CD4-positive, alpha-beta memory T cell (primary cell): ENCODE results near the gene ZCCHC3. TPM values are rescaled to one million over a fixed set of nuclear protein-coding genes. Genes with fewer than 3 reads are reported as not detected.

Experiments used
- CTCF ChIA-PET: fragments of 350-600 bp; sonication (Branson Sonifier 250); formaldehyde crosslinking; loops from one replicate; lab custom pipeline; 2021; ENCODE audit warnings: inconsistent platforms; ENCODE audit not compliant: partially characterized antibody; lab: Charles Lee
- POLR2A ChIA-PET: fragments of 350-600 bp; sonication (Branson Sonifier 250); formaldehyde crosslinking; loops from one replicate; lab custom pipeline; 2021; ENCODE audit not compliant: partially characterized antibody; lab: Charles Lee
- DNase-seq, 5 donors: peaks; one replicate each; pipeline versions ENCODE4 v3.0.0 to v3.0.0-alpha.2; 2020 to 2022; ENCODE audit warnings: mixed read lengths in 1 of 5
- H3K27ac ChIP-seq: one replicate; pipeline ENCODE4 v1.7.0; 2013; ENCODE audit warnings: low read depth, low read length
- H3K27me3 ChIP-seq: 2 replicates; pipeline ENCODE4 v1.7.0; 2013; ENCODE audit warnings: mild to moderate bottlenecking, low read length, moderate library complexity; ENCODE audit not compliant: insufficient read depth
- H3K36me3 ChIP-seq: 2 replicates; pipeline ENCODE4 v1.7.0; 2013; ENCODE audit warnings: mild to moderate bottlenecking, low read length, moderate library complexity; ENCODE audit not compliant: insufficient read depth
- H3K4me1 ChIP-seq: 2 replicates; pipeline ENCODE4 v1.7.0; 2013; ENCODE audit warnings: mild to moderate bottlenecking, low read length, moderate library complexity; ENCODE audit not compliant: insufficient read depth
- H3K4me3 ChIP-seq, 2 donors: one replicate each; pipeline ENCODE4 v1.7.0; 2013; ENCODE audit warnings: low read length in 2 of 2, mild to moderate bottlenecking in 1 of 2
- H3K9me3 ChIP-seq, 2 donors: one replicate each; pipeline ENCODE4 v1.7.0; 2013; ENCODE audit warnings: low read length in 2 of 2, control low read depth in 1 of 2; ENCODE audit not compliant: control insufficient read depth in 1 of 2
- H3K27ac Mint-ChIP-seq, 7 donors: one replicate each; pipeline ENCODE4 v1.8.0; 2020 to 2021; ENCODE audit warnings: mixed read lengths in 7 of 7, mild to moderate bottlenecking in 6 of 7, inconsistent platforms in 3 of 7, moderate library complexity in 3 of 7
- H3K27me3 Mint-ChIP-seq, 2 donors: one replicate each; pipeline ENCODE4 v1.8.0; 2020 to 2021; ENCODE audit warnings: mixed read lengths in 2 of 2
- H3K36me3 Mint-ChIP-seq, 2 donors: one replicate each; pipeline ENCODE4 v1.8.0; 2020 to 2021; ENCODE audit warnings: mixed read lengths in 2 of 2, inconsistent platforms in 1 of 2, mild to moderate bottlenecking in 1 of 2
- H3K4me1 Mint-ChIP-seq, 4 donors: one replicate each; pipeline ENCODE4 v1.8.0; 2020 to 2021; ENCODE audit warnings: mixed read lengths in 4 of 4, mild to moderate bottlenecking in 1 of 4
- H3K4me3 Mint-ChIP-seq, 8 donors: one replicate each; pipeline ENCODE4 v1.8.0; 2020 to 2021; ENCODE audit warnings: mixed read lengths in 8 of 8, mild to moderate bottlenecking in 7 of 8, moderate library complexity in 6 of 8, inconsistent platforms in 3 of 8
- H3K9me3 Mint-ChIP-seq, 8 donors: one replicate each; pipeline ENCODE4 v1.8.0; 2020 to 2021; ENCODE audit warnings: mixed read lengths in 8 of 8, mild to moderate bottlenecking in 5 of 8, inconsistent platforms in 3 of 8, moderate library complexity in 1 of 8
- intact Hi-C: fragments of 100-400 bp; cut with micrococcal nuclease; formaldehyde crosslinking; loops from one replicate; pipeline ENCODE4 v1.15.1; 2023
- polyA plus RNA-seq, 2 donors: library from polyadenylated mRNA; unstranded; fragments of 300-500 nt; fragmentation: Illumina TruSeq; gene quantifications; one replicate each; pipeline ENCODE4 v1.2.3, GENCODE V29; 2021
- total RNA-seq, 2 experiments: library from RNA; stranded (reverse); gene quantifications; one replicate each; pipeline ENCODE4 v1.2.3, GENCODE V29; 2021

Gene ZCCHC3
- total and polyA plus RNA-seq, 4 experiments from 2014 or later = 5.8 to 29.8 (median 20.1) TPM

- H3K27ac Mint-ChIP-seq = no peak overlapping the region
- H3K4me3 Mint-ChIP-seq = no peak overlapping the region
- H3K4me1 Mint-ChIP-seq = peaks cover 2 to 7% (median 5%) of the 10 kb centered on the region in 4 donors
- H3K27me3 ChIP-seq = no peaks in the 10 kb centered on the region
- no peak for DNase-seq
- no peaks in the 10 kb centered on the region for H3K36me3 ChIP-seq
- intact Hi-C loops = no loop called here
- ChIA-PET POLR2A (no interaction called here), CTCF (interaction anchor here (1.4 kb wide), 1 partner anchor 11 kb away, joined by 6 read pairs; no protein-coding TSS in a partner anchor)
- peaks cover 0 to 4% of the 10 kb centered on the region in 2 donors for H3K9me3 ChIP-seq
- peaks cover 3% of the 10 kb centered on the region for H3K4me1 ChIP-seq
- no peak overlapping the region for H3K27ac ChIP-seq
- H3K36me3 Mint-ChIP-seq = peaks cover 1 to 4% of the 10 kb centered on the region in 2 donors
- no peaks in the 10 kb centered on the region for H3K27me3 Mint-ChIP-seq
- peaks cover 0 to 3% (median 0%) of the 10 kb centered on the region in 8 donors for H3K9me3 Mint-ChIP-seq
- no peak overlapping the region for H3K4me3 ChIP-seq
Measured at GRCh38 chr20:341682-342081, 44.3 kb downstream of the ZCCHC3 start.

- peaks cover 9% of the 10 kb centered on the region for H3K4me1 ChIP-seq
- H3K27ac Mint-ChIP-seq = peak overlapping the region in 1 of 7 donors; percentile 12
Measured at GRCh38 chr20:343107-343506, 45.7 kb downstream of the ZCCHC3 start.

DNA sequence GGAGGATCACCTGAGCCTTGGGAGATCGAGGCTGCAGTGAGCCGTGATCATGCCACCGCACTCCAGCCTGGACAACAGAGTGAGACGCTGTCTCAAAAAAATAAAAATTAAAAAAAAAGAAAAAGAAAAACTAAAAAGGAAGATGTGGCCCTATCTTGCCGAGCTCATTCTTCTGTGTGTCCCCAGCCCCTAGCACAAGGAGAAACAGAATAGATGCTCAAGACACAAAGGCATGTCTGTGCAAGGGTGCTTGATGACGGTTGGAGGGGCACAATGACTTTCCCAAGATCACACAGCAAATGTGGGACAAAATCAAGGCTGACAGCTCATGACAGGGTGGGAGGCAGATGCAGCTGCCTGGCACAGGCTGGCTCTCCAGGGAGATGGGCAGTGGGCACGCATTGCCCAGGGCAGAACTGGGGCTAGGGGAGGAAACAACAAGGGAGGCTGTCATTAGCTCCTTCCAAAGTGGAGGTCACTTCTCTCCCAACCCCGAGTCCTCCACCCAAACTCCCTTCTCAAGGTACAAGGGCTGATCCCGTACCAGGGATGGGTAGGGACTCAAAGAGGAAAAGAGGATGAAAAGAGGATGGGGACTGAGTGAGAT, 48.8 kb downstream of the ZCCHC3 start:
- CTCF ChIA-PET = interaction anchor here (0.8 to 2.2 kb wide), 4 partner anchors 9 to 80 kb away, joined by 3 to 7 read pairs (median 6); no protein-coding TSS in a partner anchor
- H3K27ac ChIP-seq = no peak overlapping the region
- intact Hi-C loops = loop anchor here (2.0 kb wide), 2 partner anchors 19 to 117 kb away; partner anchors contain the start of gene TBC1D20

More at GRCh38 chr20:343107-343506, 45.7 kb downstream of the ZCCHC3 start:
- DNase-seq = no peak
- Histone ChIP-seq H3K27ac (no peak overlapping the region), H3K9me3 (peaks cover 0 to 4% of the 10 kb centered on the region in 2 donors), H3K4me3 (no peak overlapping the region), H3K36me3 (no peaks in the 10 kb centered on the region), H3K27me3 (no peaks in the 10 kb centered on the region)
- Mint-ChIP-seq H3K4me3 (no peak overlapping the region), H3K4me1 (peaks cover 3 to 9% (median 6%) of the 10 kb centered on the region in 4 donors), H3K36me3 (peaks cover 1 to 4% of the 10 kb centered on the region in 2 donors), H3K9me3 (peaks cover 0 to 3% (median 0%) of the 10 kb centered on the region in 8 donors), H3K27me3 (no peaks in the 10 kb centered on the region)
- intact Hi-C loops = no loop called here
- ChIA-PET CTCF (no interaction called here), POLR2A (no interaction called here)

GRCh38 chr20:346640-347316, 49.4 kb downstream of the ZCCHC3 start, which contains the start of gene NRSN2:
Gene NRSN2, plus strand, starts transcription at chr20:347111. Its CDS starts 2,533 bp downstream, at chr20:349644.
- H3K27ac Mint-ChIP-seq = peak within 1 kb of the TSS in 3 of 7 donors; percentile 60 to 82 (median 74)
- Histone ChIP-seq H3K27me3 (no peaks in the 10 kb centered on the region), H3K9me3 (peaks cover 0 to 3% of the 10 kb centered on the region in 2 donors), H3K27ac (peak within 1 kb of the TSS; percentile 18), H3K36me3 (no peaks in the 10 kb centered on the region), H3K4me1 (peaks cover 16% of the 10 kb centered on the region), H3K4me3 (peak within 1 kb of the TSS; percentile 57 to 81)
- ChIA-PET POLR2A (interaction anchor here (0.9 to 1.2 kb wide), 2 partner anchors 16 to 198 kb away, joined by 3 to 4 read pairs; no protein-coding TSS in a partner anchor), CTCF (no interaction called here)
- peaks cover 0 to 1% (median 0%) of the 10 kb centered on the region in 8 donors for H3K9me3 Mint-ChIP-seq
- H3K4me3 Mint-ChIP-seq = peak within 1 kb of the TSS; percentile 76 to 91 (median 87)
- peaks cover 7 to 14% (median 10%) of the 10 kb centered on the region in 4 donors for H3K4me1 Mint-ChIP-seq
- intact Hi-C loops = loop anchor here (1.0 to 2.0 kb wide), 3 partner anchors 20 to 116 kb away; partner anchors contain the start of genes RBCK1 and TBC1D20
- H3K36me3 Mint-ChIP-seq = peaks cover 3 to 4% of the 10 kb centered on the region in 2 donors
- H3K27me3 Mint-ChIP-seq = no peaks in the 10 kb centered on the region
- no peak for DNase-seq

More for the DNA sequence above, 48.8 kb downstream of the ZCCHC3 start:
- Histone ChIP-seq H3K9me3 (peaks cover 0 to 4% of the 10 kb centered on the region in 2 donors), H3K4me1 (peaks cover 16% of the 10 kb centered on the region), H3K27me3 (no peaks in the 10 kb centered on the region), H3K36me3 (no peaks in the 10 kb centered on the region), H3K4me3 (no peak overlapping the region)
- POLR2A ChIA-PET = no interaction called here
- no peak for DNase-seq
- Mint-ChIP-seq H3K36me3 (peaks cover 3 to 4% of the 10 kb centered on the region in 2 donors), H3K4me3 (peak overlapping the region; percentile 75 to 85 (median 82)), H3K4me1 (peaks cover 7 to 14% (median 10%) of the 10 kb centered on the region in 4 donors), H3K9me3 (peaks cover 0 to 3% (median 0%) of the 10 kb centered on the region in 8 donors), H3K27me3 (no peaks in the 10 kb centered on the region), H3K27ac (peak overlapping the region in 3 of 7 donors; percentile 60 to 82 (median 74))

DNA sequence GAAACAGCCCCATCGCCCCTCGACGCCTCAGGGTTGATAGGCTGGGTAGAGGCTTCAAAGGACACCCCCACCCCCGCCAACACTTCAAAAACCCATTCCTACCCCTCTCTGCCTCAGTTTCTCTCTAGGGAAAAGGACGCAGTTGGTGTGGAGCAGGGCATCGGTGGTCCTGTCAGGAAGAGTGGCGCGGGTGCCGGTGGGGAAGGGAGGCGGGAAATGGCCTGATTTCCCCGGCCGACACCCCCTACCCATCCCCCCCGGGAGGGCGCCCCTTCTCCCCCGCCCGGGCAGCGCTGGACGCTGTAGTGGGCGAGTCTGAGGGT, 49.9 kb downstream of the ZCCHC3 start:
- DNase-seq = no peak
- intact Hi-C loops = loop anchor here (1.0 to 2.0 kb wide), 3 partner anchors 20 to 116 kb away; partner anchors contain the start of genes RBCK1 and TBC1D20
- POLR2A ChIA-PET = interaction anchor here (0.9 to 1.2 kb wide), 2 partner anchors 17 to 197 kb away, joined by 3 to 4 read pairs; no protein-coding TSS in a partner anchor
- Histone ChIP-seq H3K4me1 (peaks cover 16% of the 10 kb centered on the region), H3K36me3 (no peaks in the 10 kb centered on the region), H3K4me3 (peak overlapping the region; percentile 57 to 81), H3K27me3 (no peaks in the 10 kb centered on the region), H3K27ac (no peak overlapping the region), H3K9me3 (no peaks in the 10 kb centered on the region)
- Mint-ChIP-seq H3K4me1 (peaks cover 10 to 16% (median 13%) of the 10 kb centered on the region in 4 donors), H3K9me3 (no peaks in the 10 kb centered on the region), H3K4me3 (peak overlapping the region; percentile 15 to 91 (median 74)), H3K36me3 (peaks cover 3 to 4% of the 10 kb centered on the region in 2 donors), H3K27me3 (no peaks in the 10 kb centered on the region), H3K27ac (no peak overlapping the region)
- CTCF ChIA-PET = no interaction called here

DNA sequence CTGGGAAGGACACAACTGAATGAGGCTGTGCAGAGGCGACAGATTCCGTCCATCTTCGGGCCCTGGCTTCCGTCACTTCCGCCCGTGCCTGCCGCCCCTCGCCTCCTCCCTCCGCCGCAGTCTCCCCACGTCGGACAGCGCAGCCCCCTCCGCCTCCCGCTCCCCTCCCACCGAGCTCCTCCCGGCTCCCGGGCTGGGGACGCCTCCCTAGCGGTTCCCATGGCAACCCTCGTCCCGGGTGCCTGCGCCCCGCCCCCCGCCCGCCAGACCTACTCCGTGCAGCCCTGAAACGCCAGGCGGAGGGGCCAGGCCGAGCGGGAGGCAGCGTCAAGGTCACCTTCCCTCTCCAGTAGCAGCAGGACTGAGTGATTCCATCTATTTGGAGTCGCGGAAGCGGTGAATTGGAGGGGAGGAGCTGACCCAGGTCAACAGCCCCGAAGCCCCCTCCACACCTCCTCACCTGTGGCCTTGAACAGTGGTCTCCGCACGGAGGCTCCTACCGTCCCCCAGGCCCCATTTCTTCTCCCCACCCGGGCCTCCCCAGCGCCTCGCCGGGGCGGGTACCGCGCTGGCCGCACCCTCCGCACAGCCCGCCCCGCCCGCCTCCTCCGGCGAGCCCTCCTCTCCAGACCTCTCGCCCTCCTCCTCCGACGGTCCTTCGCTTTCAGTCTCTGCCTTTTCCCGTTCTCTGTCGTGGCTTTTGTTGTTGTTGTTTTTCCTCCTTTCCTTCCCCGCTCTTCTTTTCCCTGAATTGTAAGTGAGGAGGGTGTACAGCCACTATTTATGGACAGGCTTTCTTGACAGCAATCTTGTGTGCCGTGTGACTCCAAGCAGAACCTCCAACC, 50.5 kb downstream of the ZCCHC3 start:
- H3K36me3 ChIP-seq = no peaks in the 10 kb centered on the region
- ChIA-PET POLR2A (interaction anchor here (0.7 to 1.2 kb wide), 2 partner anchors 147 to 196 kb away, joined by 3 read pairs; no protein-coding TSS in a partner anchor), CTCF (no interaction called here)
- peak overlapping the region; percentile 80 to 92 (median 89) for H3K4me3 Mint-ChIP-seq
- H3K4me1 ChIP-seq = peaks cover 16% of the 10 kb centered on the region
- peak overlapping the region; percentile 18 for H3K27ac ChIP-seq
- H3K36me3 Mint-ChIP-seq = peaks cover 3 to 4% of the 10 kb centered on the region in 2 donors
- intact Hi-C loops = loop anchor here (1.0 to 2.0 kb wide), 3 partner anchors 21 to 115 kb away; partner anchors contain the start of genes RBCK1 and TBC1D20
- H3K27me3 Mint-ChIP-seq = no peaks in the 10 kb centered on the region
- H3K9me3 Mint-ChIP-seq = no peaks in the 10 kb centered on the region
- peak overlapping the region; percentile 57 to 81 for H3K4me3 ChIP-seq
- H3K4me1 Mint-ChIP-seq = peaks cover 10 to 16% (median 13%) of the 10 kb centered on the region in 4 donors
- peak overlapping the region in 6 of 7 donors; percentile 6 to 89 (median 60) for H3K27ac Mint-ChIP-seq
- H3K9me3 ChIP-seq = no peaks in the 10 kb centered on the region
- peak; percentile 32 to 62 (median 36) for DNase-seq
- no peaks in the 10 kb centered on the region for H3K27me3 ChIP-seq
